ENCODE data around the gene MEOX1.

MEOX1 gene

DNA sequence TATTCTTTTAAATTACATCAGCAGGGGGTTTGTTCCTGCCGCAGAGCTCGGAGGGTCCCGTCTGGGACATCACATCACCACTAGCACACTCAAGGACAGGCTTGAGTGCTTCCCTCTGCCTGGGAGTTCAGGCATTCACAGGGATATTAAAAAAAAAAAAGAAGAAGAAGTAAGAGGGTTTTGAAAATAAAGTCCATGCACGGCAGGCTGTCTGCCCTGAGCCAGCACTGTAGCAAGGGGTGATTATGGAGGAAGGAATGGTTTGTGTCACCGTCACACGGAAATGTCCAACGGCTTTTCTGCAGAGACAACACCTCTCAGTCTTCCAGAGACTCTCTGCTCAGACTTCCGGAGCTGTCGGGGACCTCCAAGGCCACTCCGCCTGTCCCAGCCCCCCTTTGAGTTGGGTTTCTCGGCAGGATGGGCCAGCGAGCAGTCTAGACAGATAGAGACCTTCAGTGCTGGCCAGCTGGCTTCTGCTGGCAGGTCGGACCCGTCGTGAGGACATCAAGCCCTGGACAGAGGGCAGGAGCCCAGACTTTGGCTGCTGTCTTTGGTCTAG is 33.6 kb downstream of the MEOX1 start:
- in situ Hi-C loops (cut with MboI; ENCODE audit: low sequenced_read_pairs, unreplicated experiment) = no loop called here
- TF ChIP-seq, protein P1, sequence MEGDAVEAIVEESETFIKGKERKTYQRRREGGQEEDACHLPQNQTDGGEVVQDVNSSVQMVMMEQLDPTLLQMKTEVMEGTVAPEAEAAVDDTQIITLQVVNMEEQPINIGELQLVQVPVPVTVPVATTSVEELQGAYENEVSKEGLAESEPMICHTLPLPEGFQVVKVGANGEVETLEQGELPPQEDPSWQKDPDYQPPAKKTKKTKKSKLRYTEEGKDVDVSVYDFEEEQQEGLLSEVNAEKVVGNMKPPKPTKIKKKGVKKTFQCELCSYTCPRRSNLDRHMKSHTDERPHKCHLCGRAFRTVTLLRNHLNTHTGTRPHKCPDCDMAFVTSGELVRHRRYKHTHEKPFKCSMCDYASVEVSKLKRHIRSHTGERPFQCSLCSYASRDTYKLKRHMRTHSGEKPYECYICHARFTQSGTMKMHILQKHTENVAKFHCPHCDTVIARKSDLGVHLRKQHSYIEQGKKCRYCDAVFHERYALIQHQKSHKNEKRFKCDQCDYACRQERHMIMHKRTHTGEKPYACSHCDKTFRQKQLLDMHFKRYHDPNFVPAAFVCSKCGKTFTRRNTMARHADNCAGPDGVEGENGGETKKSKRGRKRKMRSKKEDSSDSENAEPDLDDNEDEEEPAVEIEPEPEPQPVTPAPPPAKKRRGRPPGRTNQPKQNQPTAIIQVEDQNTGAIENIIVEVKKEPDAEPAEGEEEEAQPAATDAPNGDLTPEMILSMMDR (IDR thresholded peaks at IDR 0.05; ENCODE audit: borderline replicate concordance, control extremely low read depth, extremely low read depth, insufficient read depth, missing control alignments) = no peak
- no peak for DNase-seq (ENCODE audit: low spot score)

DNA sequence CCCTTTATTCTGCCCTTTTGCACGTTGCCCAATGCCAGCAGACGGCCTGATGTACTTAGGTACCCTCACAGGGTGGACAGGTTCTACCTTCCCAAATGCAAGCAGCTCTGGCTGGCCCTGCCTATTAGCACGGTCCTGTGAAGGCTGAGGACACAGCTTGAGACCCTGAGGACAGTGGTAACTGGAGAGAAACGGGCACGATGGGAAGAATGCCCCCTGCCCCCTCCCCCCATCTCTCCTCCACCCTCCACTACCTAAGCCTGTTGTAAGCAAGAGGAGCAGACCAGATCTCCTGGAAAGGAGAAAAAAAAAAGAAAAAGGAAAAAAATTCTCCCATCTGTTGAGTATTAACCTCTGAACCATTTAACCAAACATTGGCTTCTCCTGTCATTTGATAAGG is 34.1 kb downstream of the MEOX1 start:
- TF ChIP-seq, protein P1 (IDR thresholded peaks at IDR 0.05; ENCODE audit: borderline replicate concordance, control extremely low read depth, extremely low read depth, insufficient read depth, missing control alignments) = no peak
- in situ Hi-C loops (cut with MboI; ENCODE audit: low sequenced_read_pairs, unreplicated experiment) = no loop called here
- DNase-seq (ENCODE audit: low spot score) = no peak

DNA sequence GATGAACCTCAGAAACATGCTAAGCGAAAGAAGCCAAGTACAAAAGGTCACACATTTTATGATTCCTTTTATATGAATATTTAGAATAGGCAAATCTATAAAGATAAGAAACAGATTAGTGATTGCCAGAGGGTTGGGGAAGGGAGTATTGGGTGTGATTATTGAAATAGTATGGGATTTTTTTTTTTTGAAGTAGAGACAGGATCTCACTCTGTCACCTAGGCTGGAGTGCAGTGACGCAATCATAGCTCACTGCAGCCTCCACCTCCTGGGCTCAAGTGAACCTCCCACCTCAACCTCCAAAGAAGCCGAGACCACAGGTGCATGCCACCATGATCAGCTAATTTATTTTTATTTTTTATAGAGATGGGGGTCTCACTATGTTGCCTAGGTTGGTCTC is 35.7 kb downstream of the MEOX1 start:
- TF ChIP-seq, protein P1 (IDR thresholded peaks at IDR 0.05; ENCODE audit: borderline replicate concordance, control extremely low read depth, extremely low read depth, insufficient read depth, missing control alignments) = no peak
- DNase-seq (ENCODE audit: low spot score) = no peak
- in situ Hi-C loops (cut with MboI; ENCODE audit: low sequenced_read_pairs, unreplicated experiment) = no loop called here

DNA sequence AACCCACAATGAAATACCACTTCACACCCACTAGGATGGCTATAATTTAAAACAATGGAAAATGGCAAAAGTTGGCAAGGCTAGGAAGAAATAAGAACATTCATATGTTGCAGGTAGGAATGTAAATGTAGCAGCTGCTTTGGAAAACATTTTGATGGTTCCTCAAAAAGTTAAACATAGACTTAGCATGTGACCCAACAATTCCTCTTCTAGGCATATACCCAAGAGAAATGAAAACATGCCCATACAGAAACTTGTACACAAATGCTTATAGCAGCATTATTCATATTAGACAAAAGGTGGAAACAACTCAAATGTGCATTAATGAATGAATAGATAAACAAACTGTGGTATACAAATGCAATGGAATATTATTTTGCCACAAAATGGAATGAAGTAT is 36.1 kb downstream of the MEOX1 start:
- in situ Hi-C loops (cut with MboI; ENCODE audit: low sequenced_read_pairs, unreplicated experiment) = no loop called here
- DNase-seq (ENCODE audit: low spot score) = no peak
- TF ChIP-seq, protein P1 (IDR thresholded peaks at IDR 0.05; ENCODE audit: borderline replicate concordance, control extremely low read depth, extremely low read depth, insufficient read depth, missing control alignments) = no peak

DNA sequence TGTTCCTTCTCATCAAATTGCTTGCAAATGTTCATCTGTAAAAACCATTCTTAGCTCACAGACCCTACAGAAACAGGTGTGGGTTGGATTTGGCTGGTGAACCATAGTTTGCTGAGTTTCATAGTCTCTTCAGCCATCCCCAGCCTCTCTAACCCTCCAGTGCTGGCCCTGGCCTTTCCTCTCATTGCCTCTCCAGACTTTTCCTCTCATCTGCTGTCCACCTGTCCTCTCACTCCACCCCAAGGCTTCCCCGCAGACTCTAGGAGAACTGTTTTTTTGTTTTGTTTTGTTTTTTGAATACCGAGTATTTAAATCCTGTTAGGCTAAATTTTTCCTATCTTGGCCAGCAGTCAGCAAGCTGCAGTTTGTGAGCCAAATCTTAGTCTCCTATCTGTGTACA is 41.1 kb downstream of the MEOX1 start:
- TF ChIP-seq, protein P1 (IDR thresholded peaks at IDR 0.05; ENCODE audit: borderline replicate concordance, control extremely low read depth, extremely low read depth, insufficient read depth, missing control alignments) = no peak
- in situ Hi-C loops (cut with MboI; ENCODE audit: low sequenced_read_pairs, unreplicated experiment) = no loop called here
- DNase-seq (ENCODE audit: low spot score) = no peak

DNA sequence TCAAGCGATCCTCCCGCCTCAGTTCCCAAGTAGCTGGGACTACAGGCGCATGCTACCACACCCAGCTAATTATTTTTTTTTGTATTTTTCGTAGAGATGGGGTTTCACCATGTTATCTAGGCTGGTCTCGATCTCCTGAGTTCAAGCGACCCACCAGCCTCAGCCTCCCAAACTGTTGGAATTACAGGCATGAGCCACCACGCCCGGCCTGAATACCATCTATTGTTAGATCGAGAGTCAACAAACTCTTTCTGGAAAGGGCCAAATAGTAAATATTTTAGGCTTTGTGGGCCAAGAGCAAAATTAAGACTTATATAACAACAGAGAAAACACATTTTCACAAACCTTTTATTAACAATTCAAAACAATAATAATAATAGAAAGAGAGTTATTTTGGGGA is 41.6 kb downstream of the MEOX1 start:
- no peak for DNase-seq (ENCODE audit: low spot score)
- TF ChIP-seq, protein P1 (IDR thresholded peaks at IDR 0.05; ENCODE audit: borderline replicate concordance, control extremely low read depth, extremely low read depth, insufficient read depth, missing control alignments) = no peak
- in situ Hi-C loops (cut with MboI; ENCODE audit: low sequenced_read_pairs, unreplicated experiment) = no loop called here

DNA sequence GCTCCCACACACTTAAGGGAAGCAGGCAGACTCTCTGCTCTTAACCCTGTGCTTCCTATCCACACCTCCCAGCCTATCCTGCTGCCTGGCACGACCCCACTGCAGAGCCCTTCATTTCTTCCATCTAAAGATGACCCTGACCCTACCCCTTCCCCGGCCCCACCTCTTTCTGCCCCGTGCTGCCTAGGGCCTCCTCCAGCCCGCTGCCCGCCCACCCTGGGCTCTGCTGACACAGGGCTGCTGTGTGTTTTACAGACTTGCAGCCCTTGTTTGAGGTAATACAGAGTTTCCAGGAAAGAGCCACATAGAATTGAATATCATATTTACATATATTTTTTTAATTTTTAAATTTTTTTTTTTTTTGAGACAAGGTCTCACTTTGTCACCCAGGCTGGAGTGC is 42.0 kb downstream of the MEOX1 start:
- in situ Hi-C loops (cut with MboI; ENCODE audit: low sequenced_read_pairs, unreplicated experiment) = no loop called here
- TF ChIP-seq, protein P1 (IDR thresholded peaks at IDR 0.05; ENCODE audit: borderline replicate concordance, control extremely low read depth, extremely low read depth, insufficient read depth, missing control alignments) = no peak
- no peak for DNase-seq (ENCODE audit: low spot score)

All from GM13976 (cell line).